Smooth muscle cell of the coronary artery (primary cell): ENCODE results near the gene SGIP1. TPM values are rescaled to one million over a fixed set of nuclear protein-coding genes. Genes with fewer than 3 reads are reported as not detected.

Source experiments
- total RNA-seq: library from RNA; depleted of rRNA; stranded (reverse); fragments of >200 nt; gene quantifications from 2 replicates; pipeline ENCODE4 v1.2.3, GENCODE V29; 2014; ENCODE audit warnings: low replicate concordance

The SGIP1 gene
- 8.6 and 14.9 TPM in 2 replicates for total RNA-seq

GRCh38 chr1:66533804-66534740 lies at the start of gene SGIP1:
Gene SGIP1, plus strand, starts transcription at chr1:66534153. Its CDS starts 206 bp downstream, at chr1:66534359.

GRCh38 chr1:66752000-66752592 lies 218.1 kb downstream of the SGIP1 start, which contains the start of gene DYNLT5:
Gene DYNLT5, plus strand, starts transcription at chr1:66752459. Its CDS starts 2,200 bp downstream, at chr1:66754659.

Other genes with a start within 250 kb of the SGIP1 start
- gene DYNLT5, start 218.3 kb downstream of the SGIP1 start, total RNA-seq = 0.15 and 0.23 TPM in 2 replicates